DMS153 treated with DMSO at 0.1 percent for 48 hours (cell line): ENCODE results near the gene MKX.

ENCODE experiments used
- DNase-seq: peaks from one replicate; lab custom pipeline; 2025; ENCODE audit not compliant: unreplicated experiment; lab: John Stamatoyannopoulos, UW

The MKX gene

DNA sequence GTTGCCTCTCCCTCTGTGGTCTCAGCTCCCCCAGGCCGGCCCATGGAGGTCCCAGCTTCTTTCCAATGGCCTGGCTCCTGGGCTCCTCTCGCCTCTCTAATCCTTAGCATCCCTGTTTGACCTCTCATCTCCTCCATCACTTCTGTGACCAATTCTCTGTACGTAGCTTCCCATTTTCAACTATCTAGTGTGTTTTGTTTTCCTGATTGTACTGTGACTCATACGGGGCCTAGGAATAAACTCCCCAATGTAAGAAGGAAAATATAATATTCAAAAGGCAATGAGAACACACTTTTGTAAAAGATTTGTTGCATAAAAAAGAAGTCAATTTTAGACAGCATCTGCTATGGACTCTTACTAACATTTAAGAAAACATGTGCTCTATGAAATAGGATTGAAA is 90.3 kb downstream of the MKX start:
- no peak for DNase-seq

GRCh38 chr10:27654284-27654683 is 91.3 kb downstream of the MKX start:
- no peak for DNase-seq

GRCh38 chr10:27646604-27647175 is 98.9 kb downstream of the MKX start:
- no peak for DNase-seq

DNA sequence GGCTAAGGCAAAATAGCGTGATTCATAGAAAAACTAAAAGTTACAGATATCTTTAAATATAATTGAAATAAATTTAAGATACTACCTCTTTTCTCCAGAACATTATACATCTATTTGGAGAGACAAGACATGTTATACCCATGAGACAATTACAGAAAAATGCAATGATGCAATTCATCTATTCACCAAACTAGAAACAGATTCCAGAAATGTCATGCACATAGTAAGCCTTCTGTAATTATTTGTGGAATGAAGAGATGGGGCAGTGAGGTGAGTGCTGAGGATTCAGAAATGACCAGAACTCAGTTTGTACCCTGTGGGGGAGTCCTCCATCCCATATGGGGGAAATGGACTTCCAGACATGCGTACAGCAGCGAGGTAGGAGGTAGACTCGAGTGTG is 99.4 kb downstream of the MKX start:
- no peak for DNase-seq

DNA sequence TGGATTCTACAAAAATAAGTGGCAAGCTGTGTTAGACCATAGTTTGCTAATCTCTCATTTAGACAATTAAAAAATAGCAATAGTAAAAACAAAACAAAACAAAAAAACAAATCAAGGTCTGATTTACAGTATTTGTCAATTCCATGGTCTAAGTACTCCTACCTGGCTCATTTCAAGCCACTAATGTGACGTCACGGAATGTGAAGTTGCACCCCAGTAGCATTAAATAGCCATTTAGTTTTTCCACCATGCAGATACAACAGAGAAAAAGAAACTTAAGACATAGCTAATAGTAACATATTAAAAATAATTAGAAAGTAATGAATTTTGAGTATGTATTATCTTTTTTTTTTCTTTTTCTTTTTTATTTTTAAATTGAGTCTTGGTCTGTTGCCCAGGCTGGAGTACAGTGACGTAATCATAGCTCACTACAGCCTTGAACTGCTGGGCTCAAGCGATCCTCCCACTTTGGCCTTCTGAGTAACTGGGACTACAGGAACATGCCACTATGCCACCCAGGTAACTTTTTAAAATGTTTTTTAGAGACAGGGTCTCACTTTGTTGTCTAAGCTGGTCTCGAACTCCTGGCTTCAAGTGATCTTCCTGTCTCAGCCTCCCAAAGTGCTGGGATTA is 101.2 kb downstream of the MKX start:
- DNase-seq = no peak

DNA sequence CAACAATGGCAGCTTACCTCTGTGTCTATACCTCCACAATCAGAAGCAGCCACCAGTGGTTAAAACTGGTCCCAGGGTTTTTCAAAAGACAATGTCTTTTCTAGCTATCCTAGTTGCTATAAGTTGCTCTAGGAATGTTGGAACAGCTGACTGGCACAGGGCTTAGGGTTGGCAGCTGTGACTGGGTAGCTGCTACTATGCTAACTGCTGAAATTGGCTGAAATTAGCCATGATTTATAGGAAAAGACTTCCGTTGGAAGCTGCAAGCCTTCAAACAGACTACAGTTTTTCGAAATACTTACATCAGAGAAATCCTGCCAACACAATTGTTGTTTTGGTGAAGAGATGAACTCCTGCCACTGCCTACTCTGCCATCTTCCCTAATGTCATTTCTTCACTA is 102.3 kb downstream of the MKX start:
- DNase-seq = no peak

DNA sequence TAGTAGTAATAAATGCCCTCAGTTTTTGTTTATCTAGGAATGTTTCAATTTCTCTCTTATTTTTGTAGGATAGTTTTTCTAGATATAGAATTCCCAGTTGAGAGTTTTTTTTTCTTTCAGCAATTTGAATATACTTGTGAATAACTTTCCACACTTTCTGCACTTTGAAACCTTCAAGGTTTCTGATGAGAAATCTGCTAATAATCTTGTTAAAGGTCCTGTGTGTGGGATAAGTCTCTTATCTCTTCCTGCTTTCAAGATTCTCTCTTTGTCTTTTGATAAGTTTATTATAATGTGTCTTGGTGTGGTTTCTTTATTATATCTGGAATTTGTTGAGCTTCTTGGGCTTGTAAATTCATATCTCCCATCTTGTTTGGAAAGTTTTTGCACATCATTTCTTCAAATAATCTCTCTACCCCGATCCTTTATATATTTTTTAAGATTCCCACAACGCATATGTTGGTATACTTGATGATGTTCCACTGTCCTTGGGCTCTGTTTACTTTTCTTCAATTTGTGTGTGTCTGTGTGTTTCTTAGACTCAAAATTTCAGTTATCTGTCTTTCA is 103.5 kb downstream of the MKX start:
- DNase-seq = no peak

- no peak for DNase-seq
Measured at GRCh38 chr10:27638071-27638750, 107.4 kb downstream of the MKX start.

GRCh38 chr10:27637601-27638000 is 108.0 kb downstream of the MKX start:
- no peak for DNase-seq

GRCh38 chr10:27636816-27637215 is 108.8 kb downstream of the MKX start:
- no peak for DNase-seq

DNA sequence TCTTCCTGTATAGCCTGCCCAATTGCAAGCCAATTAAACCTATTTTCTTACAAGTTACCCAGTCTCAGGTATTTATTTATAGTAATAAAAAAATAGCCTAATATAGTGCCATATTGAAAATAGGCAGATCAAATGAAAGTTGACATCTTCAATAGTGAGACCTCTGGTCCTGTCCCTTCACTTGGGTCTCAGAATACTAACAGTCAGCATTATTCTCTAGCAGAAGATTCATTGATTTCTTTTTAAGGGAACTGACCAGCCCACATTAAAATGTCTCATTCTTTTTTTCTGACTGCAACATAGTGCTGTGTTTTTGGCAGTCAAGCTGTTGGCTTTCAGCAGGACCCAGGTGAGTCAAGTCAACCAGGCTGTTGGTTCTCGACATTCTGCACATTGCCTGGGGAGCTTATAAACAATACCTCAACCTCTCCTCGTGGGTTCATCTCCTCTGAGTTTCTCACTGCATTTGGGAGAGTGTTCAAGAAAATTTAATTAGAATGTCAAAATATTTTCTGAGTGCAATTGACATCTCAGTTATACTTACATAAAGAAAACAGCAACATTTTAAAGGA is 109.8 kb downstream of the MKX start:
- no peak for DNase-seq

DNA sequence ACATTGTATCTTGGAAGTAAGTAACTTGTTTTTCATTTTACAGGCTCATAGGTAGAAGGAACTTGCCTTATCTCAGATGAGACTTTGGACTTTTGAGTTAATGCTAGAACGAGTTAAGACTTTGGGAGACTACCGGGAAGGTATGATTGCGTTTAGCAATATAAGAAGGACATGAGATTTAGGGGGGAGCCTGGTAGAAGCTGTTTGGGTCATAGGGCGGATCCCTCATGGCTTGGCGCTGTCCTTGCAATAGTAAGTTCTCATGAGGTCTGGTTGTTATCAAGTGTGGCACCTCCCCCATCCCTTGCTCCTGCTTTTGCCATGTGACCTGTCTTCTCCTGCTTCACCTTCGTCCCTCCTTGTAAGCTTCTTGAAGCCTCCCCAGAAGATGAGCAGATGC is 110.3 kb downstream of the MKX start:
- no peak for DNase-seq

GRCh38 chr10:27628621-27629020 is 117.0 kb downstream of the MKX start:
- no peak for DNase-seq

GRCh38 chr10:27626890-27627289 is 118.7 kb downstream of the MKX start:
- DNase-seq = no peak

DNA sequence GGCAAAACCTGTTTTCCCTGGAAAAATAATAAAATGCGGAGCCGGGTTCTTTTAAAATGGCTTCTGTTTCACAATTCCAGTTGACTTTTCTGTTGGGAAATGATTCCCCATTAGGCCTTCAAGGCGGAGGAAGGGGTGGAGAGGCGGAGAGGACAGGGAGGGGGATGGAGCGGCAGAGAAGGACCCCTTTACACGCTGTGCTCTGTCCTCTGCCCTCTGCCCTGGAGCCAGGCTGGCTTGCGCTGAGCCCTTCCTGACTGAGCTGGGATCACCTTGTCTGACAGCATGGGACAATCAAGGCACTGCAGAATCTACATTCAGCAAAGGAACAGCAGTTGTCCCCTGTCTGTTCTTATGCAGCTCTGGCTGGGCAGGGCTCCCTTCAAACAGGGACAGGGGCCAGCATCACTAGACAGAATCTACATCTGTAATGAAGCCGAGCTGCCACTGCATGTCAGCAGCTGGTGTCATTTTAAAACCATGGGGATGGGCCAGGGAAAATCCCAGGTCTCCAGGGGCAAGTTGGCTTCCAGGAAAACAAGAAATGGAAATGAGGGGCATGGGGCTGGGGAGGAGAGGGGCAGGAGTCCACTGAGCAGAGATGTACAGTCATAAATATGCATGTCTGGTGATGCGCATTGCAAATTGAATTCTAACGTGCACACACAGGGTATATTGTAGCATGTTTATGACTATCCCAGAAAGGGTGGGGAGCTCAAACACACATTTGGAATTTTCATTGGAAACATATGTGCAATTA is 120.0 kb downstream of the MKX start:
- no peak for DNase-seq

DNA sequence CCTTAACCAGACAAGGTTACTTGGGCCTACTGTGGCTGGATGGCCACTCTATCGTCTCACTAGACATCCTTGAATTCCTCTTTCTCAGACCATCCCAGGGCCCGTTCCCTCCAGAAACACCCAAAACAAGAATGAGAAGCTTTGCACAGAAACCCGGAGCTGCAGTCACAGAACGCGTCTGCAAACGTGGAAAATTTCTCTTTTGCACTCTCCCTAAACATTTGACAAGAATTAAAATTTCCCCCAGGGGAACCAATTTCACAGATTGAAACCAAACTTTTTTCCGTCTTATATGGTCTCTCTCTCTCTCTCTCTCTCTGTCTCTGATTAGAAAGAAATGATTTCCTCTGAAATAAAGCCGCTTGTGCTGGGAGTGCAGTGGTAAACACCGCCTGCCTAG is 120.7 kb downstream of the MKX start:
- no peak for DNase-seq
